HUES64 (cell line): ENCODE data around the gene TULP4.
"Not testable (repeated sequence)": the region's sequence is repeated elsewhere in the genome, so short reads cannot be mapped to it uniquely, and the experiment has no call there.

ENCODE experiments used
- H3K27ac ChIP-seq: 2 replicates; pipeline ENCODE4 v1.7.0; 2013; ENCODE audit warnings: low read depth, low read length, inconsistent platforms
- H3K27me3 ChIP-seq: 2 replicates; pipeline ENCODE4 v1.6.1; 2013; ENCODE audit warnings: mild to moderate bottlenecking, low read length; ENCODE audit not compliant: insufficient read depth
- H3K36me3 ChIP-seq: 2 replicates; pipeline ENCODE4 v1.6.1; 2013; ENCODE audit warnings: mild to moderate bottlenecking, low read length; ENCODE audit not compliant: insufficient read depth
- H3K4me1 ChIP-seq: 2 replicates; pipeline ENCODE4 v1.6.1; 2013; ENCODE audit warnings: mild to moderate bottlenecking, low read length, moderate library complexity; ENCODE audit not compliant: insufficient read depth
- H3K4me3 ChIP-seq: 2 replicates; pipeline ENCODE4 v1.5.1; 2013; ENCODE audit warnings: mild to moderate bottlenecking, low read length, moderate library complexity
- H3K9ac ChIP-seq: 2 replicates; pipeline ENCODE4 v1.6.1; 2013; ENCODE audit warnings: mild to moderate bottlenecking, low read depth, low read length
- H3K9me3 ChIP-seq: 2 replicates; pipeline ENCODE4 v1.6.1; 2013; ENCODE audit warnings: low read depth, low read length; ENCODE audit not compliant: insufficient read depth
- WGBS: fragments of 150-250, 120-280 bp; methylation state at CpG from one replicate; pipeline ENCODE4 v1.1.7; 2013; ENCODE audit warnings: missing lambda C conversion rate; 5-methylcytosine and 5-hydroxymethylcytosine counted together

TULP4 gene

DNA sequence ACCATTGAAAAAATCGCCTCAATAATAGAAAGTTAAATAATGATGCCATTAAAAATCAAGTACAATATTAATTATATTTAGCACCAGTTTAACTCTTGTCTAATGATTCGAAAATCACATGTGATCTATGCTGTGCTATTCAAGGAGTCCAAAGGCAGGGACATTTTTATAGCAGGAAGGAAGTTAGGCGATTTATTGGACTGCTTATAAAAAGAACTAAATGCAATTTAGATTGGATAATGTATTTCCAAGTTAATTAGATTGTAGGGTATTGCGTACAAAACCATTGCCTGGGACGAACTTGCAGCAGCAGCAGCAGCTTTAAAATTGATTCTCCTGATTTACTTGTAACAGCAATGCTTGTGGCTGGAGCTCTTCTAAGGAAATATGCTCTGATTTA lies 160.2 kb downstream of the TULP4 start:
- peaks cover 5% of the 10 kb centered on the region for H3K36me3 ChIP-seq
- H3K27ac ChIP-seq = no peak overlapping the region
- H3K9me3 ChIP-seq = no peaks in the 10 kb centered on the region
- 86% methylated on average over 4 of the region's 5 CpGs for WGBS
- H3K27me3 ChIP-seq = peaks cover 39% of the 10 kb centered on the region
- H3K9ac ChIP-seq = no peak overlapping the region
- peaks cover 21% of the 10 kb centered on the region for H3K4me1 ChIP-seq
- no peak overlapping the region for H3K4me3 ChIP-seq

DNA sequence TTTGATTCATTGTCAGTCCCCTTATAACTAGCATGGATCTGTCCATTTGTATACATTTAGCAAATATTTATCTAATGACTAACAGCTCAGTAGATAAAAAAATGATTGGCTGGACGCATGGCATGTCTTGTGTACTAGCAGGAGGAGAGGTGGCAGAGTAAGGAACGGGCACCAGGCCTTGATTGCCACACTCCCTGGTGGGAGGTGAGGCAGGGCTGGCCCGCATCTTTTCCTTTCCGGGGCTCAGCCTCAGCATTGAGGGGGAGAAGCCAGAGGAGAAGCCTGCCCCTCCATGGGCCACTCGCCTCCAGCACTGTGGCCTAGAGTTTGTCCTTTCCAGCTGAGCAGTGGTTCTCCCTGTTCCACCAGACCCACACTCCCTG lies 162.7 kb downstream of the TULP4 start:
- Histone ChIP-seq H3K4me3 (no peak overlapping the region), H3K4me1 (peaks cover 12% of the 10 kb centered on the region), H3K36me3 (peaks cover 13% of the 10 kb centered on the region), H3K9ac (no peak overlapping the region), H3K9me3 (no peaks in the 10 kb centered on the region), H3K27me3 (peaks cover 18% of the 10 kb centered on the region), H3K27ac (no peak overlapping the region)
- WGBS = 89% methylated on average over 5 of the region's 5 CpGs

DNA sequence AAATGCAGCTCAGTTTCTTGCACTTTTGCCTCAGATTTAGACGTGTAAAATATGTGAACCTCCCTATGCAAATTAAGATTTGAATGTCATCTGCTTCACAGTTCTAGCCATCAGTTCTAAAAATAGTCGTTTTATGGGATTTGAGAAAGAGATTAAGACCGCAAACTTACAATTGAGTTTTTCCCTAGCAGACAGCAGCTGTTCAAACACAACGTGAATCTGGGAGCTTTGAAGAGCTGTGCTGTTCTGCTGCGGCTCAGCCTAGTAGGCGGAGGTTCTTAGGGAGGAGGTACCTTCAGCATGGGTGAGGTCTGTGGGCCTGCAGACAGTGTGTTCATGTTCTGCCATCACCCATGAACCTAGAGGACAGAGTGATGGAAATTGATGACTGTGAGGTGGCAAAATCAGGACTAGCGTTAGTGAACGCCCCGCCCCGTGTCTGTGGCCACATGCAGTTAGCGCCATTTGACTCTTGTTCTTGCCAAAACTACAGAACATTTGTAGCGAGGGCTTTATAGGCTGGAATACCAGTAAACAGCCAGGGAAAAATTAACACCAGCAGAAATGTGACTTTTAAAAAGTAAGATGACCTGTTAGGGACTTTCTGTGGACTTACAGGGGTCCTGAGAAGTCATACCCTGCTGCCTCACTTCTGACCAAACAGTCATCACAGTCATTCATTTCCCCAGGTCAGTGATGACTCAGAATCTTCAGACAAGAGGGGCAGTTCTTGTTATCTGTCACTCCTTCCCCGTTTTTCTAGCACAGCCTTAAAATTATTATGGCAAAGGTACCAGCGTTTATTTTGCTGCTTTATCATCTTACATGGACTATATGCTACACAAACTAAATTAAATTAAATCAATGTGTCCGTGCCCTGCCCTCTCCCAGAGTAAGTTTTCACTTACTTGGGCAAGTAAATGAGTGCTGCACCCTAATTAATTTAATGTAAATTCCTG lies 163.4 kb downstream of the TULP4 start:
- Histone ChIP-seq H3K9ac (no peak overlapping the region), H3K36me3 (peaks cover 20% of the 10 kb centered on the region), H3K27ac (no peak overlapping the region), H3K4me3 (no peak overlapping the region), H3K27me3 (peaks cover 14% of the 10 kb centered on the region), H3K4me1 (peaks cover 11% of the 10 kb centered on the region), H3K9me3 (no peaks in the 10 kb centered on the region)
- WGBS = 82% methylated on average over 15 of the region's 15 CpGs

DNA sequence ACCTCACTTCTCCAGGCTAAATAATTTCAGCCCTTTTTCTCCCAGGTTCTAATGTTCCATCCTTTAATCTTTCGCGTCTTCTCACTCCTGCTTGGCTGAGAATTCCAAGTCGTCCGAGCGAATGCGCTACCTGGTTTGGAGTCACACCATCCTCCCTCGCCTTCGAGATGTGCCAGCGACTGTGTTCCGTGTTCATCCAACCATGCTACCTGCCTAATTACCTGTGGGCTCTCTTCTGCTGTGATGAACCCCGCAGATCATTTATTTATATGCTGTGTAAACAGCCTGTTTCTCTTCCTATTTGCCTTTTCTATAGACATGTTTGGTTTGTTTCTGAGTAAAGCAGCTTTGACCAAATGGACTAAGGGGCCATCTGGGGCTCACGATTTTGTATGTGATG lies 164.1 kb downstream of the TULP4 start:
- H3K27ac ChIP-seq = no peak overlapping the region
- H3K4me3 ChIP-seq = no peak overlapping the region
- H3K9ac ChIP-seq = no peak overlapping the region
- H3K27me3 ChIP-seq = peaks cover 6% of the 10 kb centered on the region
- H3K9me3 ChIP-seq = no peaks in the 10 kb centered on the region
- peaks cover 8% of the 10 kb centered on the region; the same call in 1 of the 2 replicates for H3K4me1 ChIP-seq
- 95% methylated on average over 12 of the region's 12 CpGs for WGBS
- H3K36me3 ChIP-seq = peaks cover 25% of the 10 kb centered on the region

DNA sequence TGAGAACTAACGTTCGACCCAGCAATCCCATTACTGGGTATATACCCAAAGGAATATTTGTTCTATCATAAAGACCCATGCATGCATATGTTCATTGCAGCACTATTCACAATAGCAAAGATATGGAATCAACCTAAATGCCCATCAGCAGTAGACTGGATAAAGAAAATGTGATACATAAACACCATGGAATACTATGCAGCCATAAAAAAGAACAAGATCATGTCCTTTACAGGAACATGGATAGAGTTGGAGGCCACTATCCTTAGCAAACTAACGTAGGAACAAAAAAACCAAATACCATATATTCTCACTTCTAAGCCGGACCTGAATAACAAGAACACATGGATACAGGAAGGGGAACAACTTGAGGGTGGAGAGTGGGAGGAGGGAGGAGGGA lies 165.5 kb downstream of the TULP4 start:
- H3K36me3 ChIP-seq = peaks cover 38% of the 10 kb centered on the region
- not testable (repeated sequence) for H3K27ac ChIP-seq, H3K9ac ChIP-seq, H3K4me1 ChIP-seq, H3K9me3 ChIP-seq, H3K27me3 ChIP-seq, H3K4me3 ChIP-seq
- 97% methylated on average over 4 of the region's 4 CpGs for WGBS

DNA sequence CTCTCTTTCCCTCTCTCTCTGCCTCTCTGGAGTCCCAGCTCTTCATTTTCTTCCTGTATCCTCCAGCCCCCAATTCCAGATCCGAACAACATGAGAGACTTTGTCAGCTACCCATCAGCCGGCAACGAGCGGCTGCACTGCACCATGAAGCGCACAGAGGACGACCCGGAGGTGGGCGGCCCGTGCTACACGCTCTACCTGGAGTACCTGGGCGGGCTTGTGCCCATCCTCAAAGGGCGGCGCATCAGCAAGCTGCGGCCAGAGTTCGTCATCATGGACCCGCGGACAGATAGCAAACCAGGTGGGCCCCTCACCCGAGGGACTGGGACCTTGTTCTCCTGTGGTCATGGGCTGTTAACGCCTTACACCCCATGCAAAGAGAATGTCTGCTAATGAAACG lies 168.7 kb downstream of the TULP4 start:
- Histone ChIP-seq H3K9ac (no peak overlapping the region), H3K27ac (no peak overlapping the region)

DNA sequence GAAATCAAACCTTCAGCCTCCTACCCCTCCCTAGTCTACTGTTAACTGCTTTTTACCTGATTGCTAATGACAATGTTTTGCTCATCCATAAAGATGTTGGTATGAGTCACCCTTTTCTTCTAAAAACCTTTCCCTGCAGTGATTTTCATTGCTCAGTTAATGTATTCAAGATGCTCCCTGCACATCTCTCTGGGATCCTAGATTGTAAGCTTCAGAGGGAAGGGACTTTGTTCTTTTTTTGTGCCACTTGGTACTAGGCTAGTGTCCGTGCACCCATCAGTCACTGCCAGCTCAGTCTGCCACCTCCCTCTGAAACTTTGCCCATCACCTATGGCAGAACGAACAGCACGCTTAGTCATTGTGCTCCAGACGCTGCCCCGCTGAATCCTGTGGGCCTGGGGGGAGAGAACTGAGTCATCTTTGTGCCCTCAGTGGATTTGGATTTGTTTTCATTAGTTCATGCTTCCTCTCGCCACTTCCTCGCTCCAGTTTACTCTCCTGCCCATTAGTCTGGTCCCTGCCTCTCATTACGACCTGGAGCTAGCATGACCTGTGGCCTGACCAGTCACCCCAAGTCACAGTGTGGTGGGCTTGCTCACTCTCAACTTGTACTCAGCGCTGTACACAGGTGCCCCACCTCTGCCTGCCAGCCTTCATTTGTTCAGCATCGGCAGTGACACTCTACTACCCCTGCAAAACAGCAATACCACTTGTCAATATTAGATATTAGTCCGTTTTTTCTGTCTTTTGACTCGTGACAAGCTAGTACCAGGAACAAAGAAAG lies 169.6 kb downstream of the TULP4 start:
- 90% methylated on average over 12 of the region's 12 CpGs for WGBS
- no peaks in the 10 kb centered on the region for H3K27me3 ChIP-seq
- no peak overlapping the region for H3K4me3 ChIP-seq
- H3K36me3 ChIP-seq = peaks cover 53% of the 10 kb centered on the region
- peak overlapping the region; percentile 31; the same call in 1 of the 2 replicates for H3K9ac ChIP-seq
- no peaks in the 10 kb centered on the region for H3K4me1 ChIP-seq
- no peaks in the 10 kb centered on the region for H3K9me3 ChIP-seq
- no peak overlapping the region; the same call in 1 of the 2 replicates for H3K27ac ChIP-seq

More for the DNA sequence above, 168.7 kb downstream of the TULP4 start:
- Histone ChIP-seq H3K4me1 (no peaks in the 10 kb centered on the region), H3K9me3 (no peaks in the 10 kb centered on the region), H3K36me3 (peaks cover 57% of the 10 kb centered on the region), H3K27me3 (no peaks in the 10 kb centered on the region), H3K4me3 (no peak overlapping the region)
- 95% methylated on average over 20 of the region's 20 CpGs for WGBS

DNA sequence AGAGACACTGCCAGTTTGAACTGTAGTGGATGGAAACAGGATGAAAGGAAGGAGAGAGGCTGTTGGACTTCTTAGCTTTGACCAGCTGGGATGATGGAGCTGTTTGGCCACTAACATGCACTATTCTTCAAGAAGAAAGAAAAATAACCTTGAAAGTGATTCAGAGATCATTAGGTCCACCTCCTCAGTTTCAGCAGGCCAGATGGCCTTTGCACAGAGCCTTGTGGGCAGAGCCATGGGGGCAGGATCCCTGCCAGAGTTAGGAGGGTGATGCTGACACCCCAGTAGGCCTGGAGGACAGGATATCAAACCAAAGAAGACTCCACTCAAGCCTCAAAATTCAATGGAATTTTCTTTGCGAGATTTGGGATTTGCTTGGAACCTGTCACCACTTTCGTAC lies 173.2 kb downstream of the TULP4 start:
- Histone ChIP-seq H3K27me3 (no peaks in the 10 kb centered on the region), H3K36me3 (peaks cover 41% of the 10 kb centered on the region), H3K9me3 (no peaks in the 10 kb centered on the region), H3K27ac (no peak overlapping the region), H3K4me3 (no peak overlapping the region), H3K9ac (no peak overlapping the region), H3K4me1 (no peaks in the 10 kb centered on the region)
- WGBS = 97% methylated on average over 2 of the region's 2 CpGs

DNA sequence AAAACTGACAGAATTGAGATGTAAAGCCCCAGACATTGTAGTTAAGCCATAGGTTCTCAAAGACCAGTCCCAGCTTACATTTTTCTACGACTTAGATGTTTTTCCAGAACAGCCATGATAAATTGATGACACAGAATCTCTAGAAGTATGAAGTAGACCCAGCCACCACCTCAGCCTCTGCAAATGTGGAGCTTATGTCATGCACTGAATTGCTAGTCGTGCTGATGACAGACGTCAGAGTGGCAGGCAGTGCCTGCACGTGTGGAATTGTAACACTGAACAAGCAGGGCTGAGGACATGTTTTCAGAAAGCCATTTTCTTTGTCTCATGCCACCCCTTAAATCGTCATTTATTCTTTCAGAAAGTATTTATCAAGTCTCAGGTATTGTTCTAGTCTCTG lies 175.2 kb downstream of the TULP4 start:
- 94% methylated on average over 5 of the region's 5 CpGs for WGBS
- H3K36me3 ChIP-seq = peaks cover 25% of the 10 kb centered on the region

DNA sequence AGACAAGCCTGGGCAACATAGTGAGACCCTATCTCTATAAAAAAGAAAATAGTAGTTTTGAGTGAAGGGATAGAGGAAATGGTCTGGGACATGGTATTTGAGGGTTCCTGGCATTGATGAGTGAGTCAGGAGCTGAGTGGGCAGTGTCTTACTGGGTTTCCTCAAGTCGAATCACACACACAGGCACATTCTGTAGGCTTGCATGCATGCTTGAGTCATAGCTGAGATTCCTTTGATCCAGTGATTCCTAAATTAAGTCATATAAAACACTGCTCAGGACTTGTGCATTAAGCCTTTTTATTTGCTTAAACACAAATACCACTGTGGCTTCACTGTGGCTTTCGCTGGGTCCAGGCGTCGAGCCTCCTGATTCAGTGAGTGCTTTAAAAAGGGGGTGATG lies 175.8 kb downstream of the TULP4 start:
- no peaks in the 10 kb centered on the region for H3K27me3 ChIP-seq
- H3K36me3 ChIP-seq = peaks cover 25% of the 10 kb centered on the region
- H3K9ac ChIP-seq = no peak overlapping the region
- H3K9me3 ChIP-seq = no peaks in the 10 kb centered on the region
- H3K4me3 ChIP-seq = no peak overlapping the region
- H3K4me1 ChIP-seq = no peaks in the 10 kb centered on the region
- no peak overlapping the region for H3K27ac ChIP-seq
- 100% methylated on average over 4 of the region's 4 CpGs for WGBS

More for the DNA sequence above, 175.2 kb downstream of the TULP4 start:
- Histone ChIP-seq H3K9ac (no peak overlapping the region), H3K9me3 (no peaks in the 10 kb centered on the region), H3K27ac (no peak overlapping the region), H3K27me3 (no peaks in the 10 kb centered on the region), H3K4me1 (no peaks in the 10 kb centered on the region), H3K4me3 (no peak overlapping the region)

DNA sequence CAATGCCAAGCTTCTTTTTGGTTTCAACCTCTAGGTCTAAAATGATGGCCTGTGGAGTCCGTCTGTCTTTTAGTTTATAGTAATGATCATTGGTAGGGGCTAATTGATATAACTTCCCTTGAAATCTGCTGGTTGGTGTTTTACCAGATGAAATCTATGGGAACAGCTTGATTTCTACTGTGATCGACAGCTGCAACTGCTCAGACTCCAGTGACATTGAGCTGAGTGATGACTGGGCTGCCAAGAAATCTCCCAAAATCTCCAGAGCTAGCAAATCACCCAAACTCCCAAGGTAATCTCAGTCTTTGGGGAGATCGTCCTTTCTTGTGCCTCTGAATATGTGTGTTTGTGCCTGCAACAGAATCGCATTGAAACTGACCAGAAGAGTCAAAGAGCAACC lies 177.2 kb downstream of the TULP4 start:
- Histone ChIP-seq H3K4me1 (no peaks in the 10 kb centered on the region), H3K9ac (no peak overlapping the region), H3K27ac (no peak overlapping the region), H3K9me3 (no peaks in the 10 kb centered on the region), H3K36me3 (peaks cover 21% of the 10 kb centered on the region), H3K27me3 (no peaks in the 10 kb centered on the region), H3K4me3 (no peak overlapping the region)
- WGBS = 94% methylated on average over 4 of the region's 4 CpGs
